ENCODE results near the gene ZNF266. TPM values are rescaled to one million over a fixed set of nuclear protein-coding genes. Genes with fewer than 3 reads are reported as not detected.
A peak's percentile ranks its signal among the peaks of the same experiment; 100 is the strongest.

Gene ZNF266
- total RNA-seq, 6 experiments from 2014 or later = 6.3 to 7.8 (median 7.0) TPM

- DNase-seq = no peak
- H3K4me1 Mint-ChIP-seq (ENCODE audit: low read depth) = peaks cover 10% of the 10 kb centered on the region
- H3K36me3 Mint-ChIP-seq (ENCODE audit: low read depth) = peaks cover 65% of the 10 kb centered on the region
- H3K27me3 Mint-ChIP-seq (ENCODE audit: insufficient read depth) = no peaks in the 10 kb centered on the region; the same call in 1 of the 2 replicates
- no peak overlapping the region for H3K4me3 Mint-ChIP-seq
- no peak for TF ChIP-seq CTCF (IDR thresholded peaks at IDR 0.05)
- H3K27ac Mint-ChIP-seq = no peak overlapping the region
- no peaks in the 10 kb centered on the region for H3K9me3 Mint-ChIP-seq
Measured at GRCh38 chr19:9430444-9430843, 4.9 kb downstream of the ZNF266 start.

GRCh38 chr19:9427941-9428340, 7.4 kb downstream of the ZNF266 start:
- TF ChIP-seq CTCF (IDR thresholded peaks at IDR 0.05) = no peak
- H3K4me3 Mint-ChIP-seq = no peak overlapping the region
- H3K9me3 Mint-ChIP-seq = no peaks in the 10 kb centered on the region
- peaks cover 75% of the 10 kb centered on the region for H3K36me3 Mint-ChIP-seq (ENCODE audit: low read depth)
- H3K4me1 Mint-ChIP-seq (ENCODE audit: low read depth) = no peaks in the 10 kb centered on the region; the same call in 1 of the 2 replicates
- H3K27me3 Mint-ChIP-seq (ENCODE audit: insufficient read depth) = peaks cover 2% of the 10 kb centered on the region; the same call in 1 of the 2 replicates
- no peak overlapping the region for H3K27ac Mint-ChIP-seq
- DNase-seq = no peak

DNA sequence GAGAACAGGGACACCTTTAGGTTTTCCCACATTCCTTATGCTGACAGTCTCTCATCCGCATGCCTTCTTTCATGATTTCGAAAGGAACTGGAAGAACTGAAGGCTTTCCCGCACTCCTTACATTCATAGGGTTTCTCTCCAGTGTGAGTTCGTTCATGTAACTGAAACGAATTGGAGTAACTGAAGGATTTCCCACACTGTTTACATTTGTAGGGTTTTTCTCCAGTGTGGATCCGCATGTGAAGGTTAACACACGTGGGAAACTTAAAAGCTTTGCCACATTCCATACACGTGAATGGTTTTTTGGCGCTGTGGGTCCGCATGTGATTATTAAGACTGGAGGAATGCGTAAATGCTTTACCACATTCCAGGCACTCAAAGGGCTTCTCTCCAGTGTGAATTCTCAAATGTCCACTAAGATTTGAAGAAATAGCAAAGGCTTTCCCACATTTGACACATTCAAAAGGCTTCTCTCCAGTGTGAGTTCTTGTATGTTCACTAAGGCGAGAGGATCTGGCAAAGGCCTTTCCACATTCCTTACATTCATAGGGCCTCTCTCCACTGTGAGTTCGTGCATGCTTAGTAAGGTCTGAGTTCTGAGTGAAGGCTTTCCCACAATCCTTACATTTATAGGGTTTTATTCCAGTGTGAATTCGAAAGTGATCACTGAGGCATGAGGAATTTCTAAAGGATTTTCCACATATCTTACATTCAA, 22.0 kb downstream of the ZNF266 start:
- Mint-ChIP-seq H3K27ac (no peak overlapping the region), H3K9me3 (peaks cover 83% of the 10 kb centered on the region), H3K4me1 (ENCODE audit: low read depth) (no peaks in the 10 kb centered on the region), H3K27me3 (ENCODE audit: insufficient read depth) (no peaks in the 10 kb centered on the region), H3K36me3 (ENCODE audit: low read depth) (peaks cover 93% of the 10 kb centered on the region), H3K4me3 (no peak overlapping the region)
- DNase-seq = no peak
- no peak for TF ChIP-seq CTCF (IDR thresholded peaks at IDR 0.05)

GRCh38 chr19:9407827-9408226, 27.5 kb downstream of the ZNF266 start:
- TF ChIP-seq CTCF (IDR thresholded peaks at IDR 0.05) = no peak
- peaks cover 11% of the 10 kb centered on the region for H3K4me1 Mint-ChIP-seq (ENCODE audit: low read depth)
- H3K27me3 Mint-ChIP-seq (ENCODE audit: insufficient read depth) = no peaks in the 10 kb centered on the region; the same call in 1 of the 2 replicates
- peak overlapping the region; percentile 87 for H3K4me3 Mint-ChIP-seq
- DNase-seq = peak; percentile 1
- peaks cover 80% of the 10 kb centered on the region for H3K9me3 Mint-ChIP-seq
- H3K36me3 Mint-ChIP-seq (ENCODE audit: low read depth) = peaks cover 74% of the 10 kb centered on the region
- peak overlapping the region; percentile 1; the same call in 1 of the 2 replicates for H3K27ac Mint-ChIP-seq

- Mint-ChIP-seq H3K9me3 (peaks cover 75% of the 10 kb centered on the region), H3K27me3 (ENCODE audit: insufficient read depth) (no peaks in the 10 kb centered on the region; the same call in 1 of the 2 replicates), H3K4me1 (ENCODE audit: low read depth) (peaks cover 11% of the 10 kb centered on the region), H3K4me3 (peak overlapping the region; percentile 87), H3K27ac (peak overlapping the region; percentile 70), H3K36me3 (ENCODE audit: low read depth) (peaks cover 64% of the 10 kb centered on the region)
- TF ChIP-seq CTCF (IDR thresholded peaks at IDR 0.05) = no peak
- DNase-seq = peak; percentile 87
Measured at GRCh38 chr19:9406798-9407352, 28.5 kb downstream of the ZNF266 start.

All from HFFc6 (cell line).